K562 (cell line): Measurements from ENCODE around the gene FITM1. TPM values are rescaled to one million over a fixed set of nuclear protein-coding genes. Genes with fewer than 3 reads are reported as not detected.
A peak's percentile ranks its signal among the peaks of the same experiment; 100 is the strongest.

Experiments used
- ATAC-seq: fragments of 200-7000 bp; cut with Tn5 transposase; 3 replicates; pipeline ENCODE4 v1.9.1; 2020; ENCODE audit warnings: moderate library complexity
- BruUV-seq: library from RNA; stranded (reverse); fragments of 400-500 nt; replicated peaks from 2 replicates; lab custom pipeline; 2021; lab: Mats Ljungman, UMichigan
- CTCF ChIA-PET: fragments of 300-600 bp; formaldehyde crosslinking; extraction: SDS; loops from one replicate; lab custom pipeline; 2021; ENCODE audit warnings: low intra/inter-chr PET ratio; lab: Yijun Ruan, JAX
- POLR2A ChIA-PET: fragments of 300-600, 350-650 bp; sonication (Branson Sonifier 250); formaldehyde crosslinking; extraction: SDS; loops from one replicate; lab custom pipeline; 2021; ENCODE audit warnings: antibody characterized with exemption, inconsistent platforms; lab: Yijun Ruan, JAX
- DNase-seq, 4 experiments: peaks; one replicate each; pipeline versions ENCODE4 v3.0.0 to v3.0.0-alpha.2; 2011 to 2018; ENCODE audit warnings: low spot score in 3 of 4, mixed read lengths in 3 of 4; ENCODE audit errors: extremely low read depth in 1 of 4
- FAIRE-seq: peaks from 2 replicates; lab custom pipeline; 2011; peaks lifted over from hg19 to GRCh38; lab: Jason Lieb, UNC
- H2AFZ ChIP-seq: 2 replicates; pipeline ENCODE4 v1.6.0; 2011; ENCODE audit warnings: low read depth, low read length, control low read depth, inconsistent platforms
- H3K27ac ChIP-seq: fragments of 200-600 bp; 3 replicates; pipeline ENCODE4 v1.8.0; 2011; ENCODE audit warnings: low read depth, mild to moderate bottlenecking, control low read depth, inconsistent platforms, low read length, moderate library complexity, mixed read lengths; ENCODE audit errors: extremely low read depth
- H3K27me3 ChIP-seq, 2 experiments: fragments of 300-600 bp in 1 of 2; 2 replicates in 1 of 2; 3 replicates in 1 of 2; pipeline versions ENCODE4 v1.6.0 to v1.8.0; 2011; ENCODE audit warnings: inconsistent platforms in 2 of 2, low read length in 2 of 2, mild to moderate bottlenecking in 1 of 2, mixed read lengths in 1 of 2, moderate library complexity in 1 of 2; ENCODE audit not compliant: control insufficient read depth in 2 of 2, insufficient read depth in 2 of 2
- H3K36me3 ChIP-seq: fragments of 300-600 bp; 3 replicates; pipeline ENCODE4 v1.8.0; 2011; ENCODE audit warnings: mild to moderate bottlenecking, low read length, inconsistent platforms; ENCODE audit not compliant: control insufficient read depth, insufficient read depth
- H3K4me1 ChIP-seq, 2 experiments: fragments of 200-600 bp in 1 of 2; replicated peaks in 1 of 2; 2 replicates in 1 of 2; 3 replicates in 1 of 2; pipeline versions ENCODE4 v1.5.1 to v1.8.0; 2011; ENCODE audit warnings: inconsistent platforms in 2 of 2, low read length in 2 of 2, mild to moderate bottlenecking in 1 of 2, mixed read lengths in 1 of 2, moderate library complexity in 1 of 2; ENCODE audit not compliant: control insufficient read depth in 2 of 2, insufficient read depth in 2 of 2
- H3K4me2 ChIP-seq: 2 replicates; pipeline ENCODE4 v1.6.1; 2011; ENCODE audit warnings: low read length, control low read depth, inconsistent platforms, mixed read lengths; ENCODE audit not compliant: insufficient read depth
- H3K4me3 ChIP-seq: fragments of 200-600 bp; sonication (generic), shearing (Covaris generic); 2 replicates; pipeline ENCODE4 v1.5.1; 2016; ENCODE audit warnings: control low read depth, inconsistent platforms
- H3K79me2 ChIP-seq: fragments of 200-600 bp; 3 replicates; pipeline ENCODE4 v1.8.0; 2011; ENCODE audit warnings: low read length, inconsistent platforms; ENCODE audit not compliant: control insufficient read depth, insufficient read depth
- H3K9ac ChIP-seq, 2 experiments: 2 replicates each; pipeline versions ENCODE4 v1.6.0 to v1.6.1; 2011; ENCODE audit warnings: low read depth in 2 of 2, low read length in 2 of 2, control low read depth in 1 of 2, inconsistent platforms in 1 of 2, mild to moderate bottlenecking in 1 of 2, mixed read lengths in 1 of 2; ENCODE audit not compliant: insufficient read depth in 1 of 2
- H3K9me1 ChIP-seq: one replicate; pipeline ENCODE4 v1.6.0; 2011; ENCODE audit warnings: inconsistent platforms, mild to moderate bottlenecking, low read length, moderate library complexity; ENCODE audit not compliant: control insufficient read depth, insufficient read depth
- H3K9me3 ChIP-seq: replicated peaks from 2 replicates; pipeline ENCODE4 v1.5.1; 2011; ENCODE audit warnings: low read depth, low read length, inconsistent platforms; ENCODE audit not compliant: control insufficient read depth, insufficient read depth
- H4K20me1 ChIP-seq: replicated peaks from 2 replicates; pipeline ENCODE4 v1.6.1; 2011; ENCODE audit warnings: low read length, inconsistent platforms, mixed read lengths; ENCODE audit not compliant: control insufficient read depth, insufficient read depth
- BRCA1 ChIP-seq, 2 experiments: fragments of 450-650 bp in 1 of 2; sonication (generic) in 1 of 2; formaldehyde crosslinking in 1 of 2; IDR thresholded peaks; 2 replicates each; pipeline versions ENCODE4 v1.5.0 to v1.6.1; 2017 to 2020; ENCODE audit warnings: mild to moderate bottlenecking in 1 of 2, missing genetic modification reagents in 1 of 2
- EGR1 ChIP-seq: fragments of 450-650 bp; conservative IDR thresholded peaks from 2 replicates; pipeline ENCODE4 v1.6.1; 2017; ENCODE audit warnings: mild to moderate bottlenecking
- WGBS: fragments of 100-300 bp; shearing (Covaris generic); methylation state at CpG from one replicate; pipeline ENCODE4 v1.1.6; 2016; ENCODE audit warnings: low coverage, mixed read lengths; ENCODE audit not compliant: insufficient coverage; ENCODE audit errors: missing lambda C conversion rate; 5-methylcytosine and 5-hydroxymethylcytosine counted together
- in situ Hi-C: fragments of 300-500 bp; cut with MboI; formaldehyde crosslinking; loops from 4 replicates; pipeline ENCODE4 v1.15.0; 2018; ENCODE audit warnings: inconsistent platforms, mixed read lengths
- intact Hi-C: fragments of 100-400 bp; cut with micrococcal nuclease; formaldehyde crosslinking; loops from 2 replicates; pipeline ENCODE4 v1.14.2; 2022
- polyA plus RNA-seq, 8 experiments: library from polyadenylated mRNA; depleted of rRNA in 4 of 8; stranded (reverse) in 5 of 8; unstranded in 3 of 8; fragments of >200 nt; fragmentation: Nextera tagmentation in 2 of 8; fragmentation: Illumina TruSeq in 1 of 8; extraction: Ambion mirVana in 2 of 8; extraction: Trizol in 1 of 8; gene quantifications; 2 replicates each; pipeline versions ENCODE4 v1.2.1 to v1.2.3, GENCODE V29; 2011 to 2014; ENCODE audit warnings: inconsistent platforms in 1 of 8, missing spikeins in 1 of 8
- total RNA-seq, 7 experiments: library from RNA; depleted of rRNA in 6 of 7; stranded (reverse); fragments of >200 nt in 6 of 7; fragmentation: Illumina TruSeq in 2 of 7; extraction: Trizol in 2 of 7; gene quantifications; 2 replicates each; pipeline versions ENCODE4 v1.2.1 to v1.2.3, GENCODE V29; 2011 to 2021; ENCODE audit warnings: low replicate concordance in 1 of 7

The FITM1 gene
- total and polyA plus RNA-seq, 9 of the 15 experiments (the other 6 are each of a cell fraction or from before 2014, with no cell fraction given): 0.09 to 0.20 TPM; not detected in 7

GRCh38 chr14:24179294-24179960, 49.0 kb downstream of the FITM1 start (continued):
- TF ChIP-seq BRCA1 (IDR thresholded peaks at IDR 0.05) (no peak), BRCA1 (CRISPR knock-in tag; IDR thresholded peaks at IDR 0.05) (no peak)
- TF ChIP-seq, all 486 proteins: peak for 2

- Histone ChIP-seq H4K20me1 (no peaks in the 10 kb centered on the region), H3K27ac (no peak overlapping the region), H3K4me2 (no peak overlapping the region), H3K4me1 (no peaks in the 10 kb centered on the region; a peak in 2 of 5 replicates), H3K79me2 (no peaks in the 10 kb centered on the region), H3K27me3 (no peaks in the 10 kb centered on the region), H3K9ac (peak overlapping the region in 1 of 2 experiments; percentile 64; a peak in 1 of 4 replicates), H3K36me3 (peaks cover 65% of the 10 kb centered on the region; the same call in 2 of the 3 replicates), H3K9me1 (no peaks in the 10 kb centered on the region), H3K4me3 (no peak overlapping the region), H3K9me3 (no peaks in the 10 kb centered on the region), H2AFZ (no peak overlapping the region)
- no peak for FAIRE-seq
- CTCF ChIA-PET: no interaction called here
- no peak; the same call in 2 of the 3 replicates for ATAC-seq
- POLR2A ChIA-PET: interaction anchor here (0.9 to 1.4 kb wide), 4 partner anchors 10 to 19 kb away, joined by 3 to 5 read pairs (median 4); partner anchors contain the start of genes IRF9 and TM9SF1
- no peak for TF ChIP-seq EGR1
- in situ Hi-C loops (no loop called here), intact Hi-C loops (no loop called here)
- BruUV-seq: no TSS peak
- WGBS: 84% methylated on average over 9 of the region's 18 CpGs
- DNase-seq: no peak
These were observed 49.7 kb downstream of the FITM1 start for GRCh38 chr14:24179961-24180796.
